Neural cell (in vitro differentiated cells): ENCODE results near the gene CCDC85C. TPM values are rescaled to one million over a fixed set of nuclear protein-coding genes. Genes with fewer than 3 reads are reported as not detected.

Experiments used
- H2AFZ ChIP-seq: fragments of 200-600, 300-800 bp; sonication (generic), shearing (Covaris generic); 2 replicates; pipeline ENCODE4 v1.6.0; 2014; ENCODE audit warnings: low read depth, mild to moderate bottlenecking, antibody characterized with exemption, low read length, moderate library complexity
- H3F3A ChIP-seq: fragments of 200-600 bp; shearing (Covaris generic); 2 replicates; pipeline ENCODE4 v1.6.1; 2016; ENCODE audit warnings: mild to moderate bottlenecking, moderate library complexity, mixed read lengths, antibody characterized with exemption, low read length; ENCODE audit not compliant: insufficient read depth, poor library complexity, severe bottlenecking
- H3K27ac ChIP-seq: fragments of 200-600, 300-800 bp; sonication (generic), shearing (Covaris generic); 2 replicates; pipeline ENCODE4 v1.5.1; 2014; ENCODE audit warnings: mild to moderate bottlenecking, low read length, moderate library complexity
- H3K27me3 ChIP-seq: fragments of 300-800, 200-600 bp; sonication (generic), shearing (Covaris generic); 2 replicates; pipeline ENCODE4 v1.6.0; 2014; ENCODE audit warnings: mild to moderate bottlenecking, low read depth, low read length, moderate library complexity; ENCODE audit not compliant: insufficient read depth
- H3K36me3 ChIP-seq: fragments of 300-800, 200-600 bp; sonication (generic), shearing (Covaris generic); 2 replicates; pipeline ENCODE4 v1.5.1; 2014; ENCODE audit warnings: mild to moderate bottlenecking, antibody characterized with exemption, low read length, moderate library complexity; ENCODE audit not compliant: insufficient read depth
- H3K4me2 ChIP-seq: fragments of 300-800, 200-600 bp; sonication (generic), shearing (Covaris generic); 2 replicates; pipeline ENCODE4 v1.6.0; 2014; ENCODE audit warnings: mild to moderate bottlenecking, low read length
- H3K4me3 ChIP-seq: fragments of 300-800, 200-600 bp; sonication (generic), shearing (Covaris generic); 2 replicates; pipeline ENCODE4 v1.5.1; 2014; ENCODE audit warnings: mild to moderate bottlenecking, low read length, moderate library complexity
- H3K79me2 ChIP-seq: fragments of 200-600 bp; shearing (Covaris generic); replicated peaks from 2 replicates; pipeline ENCODE4 v1.6.0; 2014; ENCODE audit warnings: mild to moderate bottlenecking, low read length, moderate library complexity; ENCODE audit not compliant: insufficient read depth
- H3K9ac ChIP-seq: fragments of 300-800, 200-600 bp; sonication (generic), shearing (Covaris generic); 2 replicates; pipeline ENCODE4 v1.6.1; 2016; ENCODE audit warnings: mild to moderate bottlenecking, low read length, mixed read lengths
- H3K9me2 ChIP-seq: fragments of 200-600 bp; shearing (Covaris generic); 2 replicates; pipeline ENCODE4 v1.6.1; 2016; ENCODE audit warnings: mild to moderate bottlenecking, low read length, mixed read lengths; ENCODE audit not compliant: insufficient read depth
- H3K9me3 ChIP-seq: fragments of 200-600, 300-800 bp; sonication (generic), shearing (Covaris generic); 2 replicates; pipeline ENCODE4 v1.6.1; 2016; ENCODE audit warnings: mild to moderate bottlenecking, mixed run types, low read length, moderate library complexity, mixed read lengths
- H4K20me1 ChIP-seq: fragments of 200-600 bp; shearing (Covaris generic); 2 replicates; pipeline ENCODE4 v1.6.1; 2016; ENCODE audit warnings: mild to moderate bottlenecking, mixed run types; ENCODE audit not compliant: insufficient read depth
- EP300 ChIP-seq: fragments of 450-650 bp; conservative IDR thresholded peaks from 2 replicates; pipeline ENCODE4 v1.6.1; 2014; ENCODE audit warnings: antibody characterized with exemption, mild to moderate bottlenecking, moderate library complexity; ENCODE audit not compliant: poor library complexity, severe bottlenecking
- EZH2 ChIP-seq: fragments of 200-600, 300-800 bp; shearing (Covaris generic), sonication (generic); IDR thresholded peaks from 2 replicates; pipeline ENCODE4 v1.6.1; 2014; ENCODE audit warnings: antibody characterized with exemption, low read length, borderline replicate concordance, mild to moderate bottlenecking; ENCODE audit not compliant: insufficient read depth, poor library complexity, severe bottlenecking
- MXI1 ChIP-seq: fragments of 450-650 bp; conservative IDR thresholded peaks from 2 replicates; pipeline ENCODE4 v1.6.1; 2014; ENCODE audit warnings: antibody characterized with exemption, mild to moderate bottlenecking; ENCODE audit not compliant: poor library complexity, severe bottlenecking
- POLR2AphosphoS5 ChIP-seq: IDR thresholded peaks from 2 replicates; pipeline ENCODE4 v1.6.1; 2012
- RAD21 ChIP-seq: fragments of 450-650 bp; conservative IDR thresholded peaks from 2 replicates; pipeline ENCODE4 v1.6.1; 2014; ENCODE audit warnings: antibody characterized with exemption, mild to moderate bottlenecking, moderate library complexity
- REST ChIP-seq: IDR thresholded peaks from 2 replicates; pipeline ENCODE4 v1.6.1; 2012; ENCODE audit warnings: borderline replicate concordance
- SMC3 ChIP-seq: fragments of 450-650 bp; conservative IDR thresholded peaks from 2 replicates; pipeline ENCODE4 v1.6.1; 2014; ENCODE audit warnings: antibody characterized with exemption, mild to moderate bottlenecking, moderate library complexity; ENCODE audit not compliant: poor library complexity
- TAF1 ChIP-seq: IDR thresholded peaks from 2 replicates; pipeline ENCODE4 v1.6.1; 2012; ENCODE audit warnings: low read depth
- polyA plus RNA-seq: library from polyadenylated mRNA; depleted of rRNA; stranded (reverse); fragments of >200 nt; gene quantifications from 2 replicates; pipeline ENCODE4 v1.2.3, GENCODE V29; 2014
- TF ChIP-seq, protein P1 (sequence below): fragments of 450-650 bp; IDR thresholded peaks from 2 replicates; pipeline ENCODE4 v1.5.1; 2014; ENCODE audit warnings: antibody characterized with exemption, mild to moderate bottlenecking, moderate library complexity; ENCODE audit not compliant: poor library complexity, severe bottlenecking

The CCDC85C gene
- polyA plus RNA-seq, 1 donor from 2014 or later = 24.8 TPM

DNA sequence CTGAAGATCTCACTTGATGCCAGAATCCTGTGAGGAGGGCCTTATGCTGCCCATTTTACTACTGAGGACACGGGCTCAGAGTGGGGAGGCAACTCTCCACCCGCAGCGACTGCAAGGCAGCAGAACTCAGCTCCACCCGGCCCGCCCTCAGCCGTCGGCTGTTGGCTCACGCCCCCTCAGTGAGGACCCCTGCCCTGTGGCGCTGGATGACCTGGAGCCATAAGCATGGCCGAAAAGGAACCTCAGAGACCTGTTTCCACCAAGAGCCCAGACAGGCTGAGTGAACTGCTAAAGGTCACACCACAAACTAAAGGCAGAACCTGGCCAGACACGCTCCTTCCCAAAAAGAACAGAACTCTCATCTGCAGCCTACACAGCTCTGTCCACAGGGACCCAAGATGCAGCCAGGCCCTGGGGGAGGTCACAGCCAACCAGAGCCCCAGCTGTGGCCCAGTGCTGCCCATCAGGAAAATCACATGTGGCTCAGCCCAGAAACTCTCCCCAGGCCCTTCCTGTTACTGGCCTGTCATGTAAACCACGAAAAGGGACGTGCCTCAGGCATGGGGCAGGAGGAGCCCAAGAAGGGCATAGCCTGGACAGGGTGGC is 90.0 kb downstream of the CCDC85C start:
- Histone ChIP-seq H3K27me3 (no peaks in the 10 kb centered on the region), H3K9ac (no peak overlapping the region), H3K9me2 (no peaks in the 10 kb centered on the region), H3K9me3 (no peaks in the 10 kb centered on the region), H3K79me2 (peaks cover 5% of the 10 kb centered on the region), H3K36me3 (no peaks in the 10 kb centered on the region), H3K27ac (no peak overlapping the region), H3K4me2 (no peak overlapping the region), H2AFZ (no peak overlapping the region), H3F3A (no peaks in the 10 kb centered on the region), H4K20me1 (no peaks in the 10 kb centered on the region), H3K4me3 (no peak overlapping the region)
- TF ChIP-seq REST (no peak), RAD21 (no peak), SMC3 (no peak), MXI1 (no peak), TAF1 (no peak), POLR2AphosphoS5 (no peak), EZH2 (no peak), EP300 (no peak)
- TF ChIP-seq, protein P1, sequence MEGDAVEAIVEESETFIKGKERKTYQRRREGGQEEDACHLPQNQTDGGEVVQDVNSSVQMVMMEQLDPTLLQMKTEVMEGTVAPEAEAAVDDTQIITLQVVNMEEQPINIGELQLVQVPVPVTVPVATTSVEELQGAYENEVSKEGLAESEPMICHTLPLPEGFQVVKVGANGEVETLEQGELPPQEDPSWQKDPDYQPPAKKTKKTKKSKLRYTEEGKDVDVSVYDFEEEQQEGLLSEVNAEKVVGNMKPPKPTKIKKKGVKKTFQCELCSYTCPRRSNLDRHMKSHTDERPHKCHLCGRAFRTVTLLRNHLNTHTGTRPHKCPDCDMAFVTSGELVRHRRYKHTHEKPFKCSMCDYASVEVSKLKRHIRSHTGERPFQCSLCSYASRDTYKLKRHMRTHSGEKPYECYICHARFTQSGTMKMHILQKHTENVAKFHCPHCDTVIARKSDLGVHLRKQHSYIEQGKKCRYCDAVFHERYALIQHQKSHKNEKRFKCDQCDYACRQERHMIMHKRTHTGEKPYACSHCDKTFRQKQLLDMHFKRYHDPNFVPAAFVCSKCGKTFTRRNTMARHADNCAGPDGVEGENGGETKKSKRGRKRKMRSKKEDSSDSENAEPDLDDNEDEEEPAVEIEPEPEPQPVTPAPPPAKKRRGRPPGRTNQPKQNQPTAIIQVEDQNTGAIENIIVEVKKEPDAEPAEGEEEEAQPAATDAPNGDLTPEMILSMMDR = no peak

DNA sequence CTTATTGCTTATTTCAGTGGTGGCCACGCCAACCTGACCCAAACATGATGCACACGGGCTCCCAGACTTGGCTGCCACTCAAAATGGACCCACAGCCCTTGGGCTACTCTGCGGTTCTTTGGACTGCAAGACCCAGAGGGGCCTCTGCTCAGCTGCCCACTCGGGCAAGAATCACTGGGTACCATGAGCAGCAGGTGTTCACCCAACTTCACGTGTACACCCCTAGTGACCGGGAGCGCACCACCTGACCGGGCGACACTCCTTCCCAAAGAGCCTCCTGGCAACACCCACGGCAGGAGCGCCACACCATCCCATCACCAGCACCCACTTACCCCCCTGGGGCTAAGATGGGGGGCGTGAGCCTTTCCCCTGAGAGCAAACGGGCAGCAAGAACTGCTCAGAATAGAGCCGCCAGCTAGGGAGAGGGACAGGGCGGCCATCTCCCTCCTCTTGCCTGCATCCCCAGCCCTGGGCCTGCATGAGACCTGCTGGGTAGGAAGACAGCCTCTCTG is 90.8 kb downstream of the CCDC85C start:
- Histone ChIP-seq H3K4me3 (no peak overlapping the region), H2AFZ (no peak overlapping the region), H3K9me2 (no peaks in the 10 kb centered on the region), H3K27me3 (no peaks in the 10 kb centered on the region), H3K79me2 (no peaks in the 10 kb centered on the region), H3K27ac (no peak overlapping the region), H3K9me3 (no peaks in the 10 kb centered on the region), H3K36me3 (no peaks in the 10 kb centered on the region), H3F3A (no peaks in the 10 kb centered on the region), H3K4me2 (no peak overlapping the region), H3K9ac (no peak overlapping the region), H4K20me1 (no peaks in the 10 kb centered on the region)
- TF ChIP-seq RAD21 (no peak), SMC3 (no peak)
